ENCODE results near the gene RABGAP1L. TPM values are rescaled to one million over a fixed set of nuclear protein-coding genes. Genes with fewer than 3 reads are reported as not detected.

The RABGAP1L gene
- total RNA-seq, 1 donor from 2014 or later: 44.1 TPM

- H3K27ac Mint-ChIP-seq (ENCODE audit: unreplicated experiment): no peak overlapping the region
- H3K4me1 Mint-ChIP-seq (ENCODE audit: low read depth, unreplicated experiment): peaks cover 2% of the 10 kb centered on the region
- H3K36me3 Mint-ChIP-seq (ENCODE audit: unreplicated experiment): no peaks in the 10 kb centered on the region
- H3K27me3 Mint-ChIP-seq (ENCODE audit: unreplicated experiment): no peaks in the 10 kb centered on the region
- H3K9me3 Mint-ChIP-seq (ENCODE audit: unreplicated experiment): peaks cover 3% of the 10 kb centered on the region
- no peak for DNase-seq
- no peak for TF ChIP-seq CTCF (IDR thresholded peaks at IDR 0.05; ENCODE audit: partially characterized antibody, unreplicated experiment)
- no peak overlapping the region for H3K4me3 Mint-ChIP-seq (ENCODE audit: unreplicated experiment)
Measured at GRCh38 chr1:174991473-174991872, 832.2 kb downstream of the RABGAP1L start.

- Mint-ChIP-seq H3K36me3 (ENCODE audit: unreplicated experiment) (no peaks in the 10 kb centered on the region), H3K27ac (ENCODE audit: unreplicated experiment) (no peak overlapping the region), H3K4me1 (ENCODE audit: low read depth, unreplicated experiment) (no peaks in the 10 kb centered on the region), H3K9me3 (ENCODE audit: unreplicated experiment) (no peaks in the 10 kb centered on the region), H3K27me3 (ENCODE audit: unreplicated experiment) (no peaks in the 10 kb centered on the region), H3K4me3 (ENCODE audit: unreplicated experiment) (no peak overlapping the region)
- DNase-seq: no peak
- TF ChIP-seq CTCF (IDR thresholded peaks at IDR 0.05; ENCODE audit: partially characterized antibody, unreplicated experiment): no peak
Measured at GRCh38 chr1:174995121-174995520, 835.8 kb downstream of the RABGAP1L start.

GRCh38 chr1:174995916-174996315 is 836.6 kb downstream of the RABGAP1L start:
- peaks cover 3% of the 10 kb centered on the region for H3K4me1 Mint-ChIP-seq (ENCODE audit: low read depth, unreplicated experiment)
- no peaks in the 10 kb centered on the region for H3K36me3 Mint-ChIP-seq (ENCODE audit: unreplicated experiment)
- peaks cover 4% of the 10 kb centered on the region for H3K9me3 Mint-ChIP-seq (ENCODE audit: unreplicated experiment)
- H3K27me3 Mint-ChIP-seq (ENCODE audit: unreplicated experiment): peaks cover 7% of the 10 kb centered on the region
- H3K4me3 Mint-ChIP-seq (ENCODE audit: unreplicated experiment): no peak overlapping the region
- no peak for TF ChIP-seq CTCF (IDR thresholded peaks at IDR 0.05; ENCODE audit: partially characterized antibody, unreplicated experiment)
- no peak overlapping the region for H3K27ac Mint-ChIP-seq (ENCODE audit: unreplicated experiment)
- no peak for DNase-seq

GRCh38 chr1:174996476-174996875 is 837.2 kb downstream of the RABGAP1L start:
- H3K4me1 Mint-ChIP-seq (ENCODE audit: low read depth, unreplicated experiment): peaks cover 8% of the 10 kb centered on the region
- DNase-seq: no peak
- peaks cover 7% of the 10 kb centered on the region for H3K27me3 Mint-ChIP-seq (ENCODE audit: unreplicated experiment)
- H3K4me3 Mint-ChIP-seq (ENCODE audit: unreplicated experiment): no peak overlapping the region
- no peaks in the 10 kb centered on the region for H3K36me3 Mint-ChIP-seq (ENCODE audit: unreplicated experiment)
- no peak for TF ChIP-seq CTCF (IDR thresholded peaks at IDR 0.05; ENCODE audit: partially characterized antibody, unreplicated experiment)
- no peak overlapping the region for H3K27ac Mint-ChIP-seq (ENCODE audit: unreplicated experiment)
- peaks cover 4% of the 10 kb centered on the region for H3K9me3 Mint-ChIP-seq (ENCODE audit: unreplicated experiment)

- H3K27me3 Mint-ChIP-seq (ENCODE audit: unreplicated experiment): peaks cover 7% of the 10 kb centered on the region
- no peaks in the 10 kb centered on the region for H3K36me3 Mint-ChIP-seq (ENCODE audit: unreplicated experiment)
- no peak for TF ChIP-seq CTCF (IDR thresholded peaks at IDR 0.05; ENCODE audit: partially characterized antibody, unreplicated experiment)
- peaks cover 9% of the 10 kb centered on the region for H3K4me1 Mint-ChIP-seq (ENCODE audit: low read depth, unreplicated experiment)
- H3K4me3 Mint-ChIP-seq (ENCODE audit: unreplicated experiment): no peak overlapping the region
- H3K27ac Mint-ChIP-seq (ENCODE audit: unreplicated experiment): no peak overlapping the region
- H3K9me3 Mint-ChIP-seq (ENCODE audit: unreplicated experiment): peaks cover 4% of the 10 kb centered on the region
- no peak for DNase-seq
Measured at GRCh38 chr1:174997041-174997440, 837.7 kb downstream of the RABGAP1L start.

All from glutamatergic neuron (in vitro differentiated cells).